Lung (tissue), 12 donors: ENCODE results near the gene SWAP70. TPM values are rescaled to one million over a fixed set of nuclear protein-coding genes. Genes with fewer than 3 reads are reported as not detected.

Source experiments
- ATAC-seq: fragments of 200-7000 bp; cut with Tn5 transposase; one replicate; pipeline ENCODE4 v1.9.1; 2020; ENCODE audit warnings: moderate number of reproducible peaks; ENCODE audit not compliant: insufficient read depth, low FRiP score
- DNase-seq, 3 donors: peaks; one replicate each; pipeline ENCODE4 v3.0.0-alpha.2; 2013 to 2017
- H3K27ac ChIP-seq, 2 donors: one replicate each; pipeline ENCODE4 v1.5.1; 2013; ENCODE audit warnings: mild to moderate bottlenecking in 2 of 2, moderate library complexity in 2 of 2, control low read depth in 1 of 2, inconsistent platforms in 1 of 2, low read depth in 1 of 2, low read length in 1 of 2
- H3K27me3 ChIP-seq, 3 donors: one replicate each; pipeline ENCODE4 v1.5.1; 2013; ENCODE audit warnings: low read length in 2 of 3; ENCODE audit not compliant: control insufficient read depth in 3 of 3, insufficient read depth in 3 of 3
- H3K36me3 ChIP-seq, 4 donors: one replicate each; pipeline ENCODE4 v1.5.1; 2013; ENCODE audit warnings: low read length in 4 of 4, mild to moderate bottlenecking in 1 of 4, moderate library complexity in 1 of 4; ENCODE audit not compliant: control insufficient read depth in 4 of 4, insufficient read depth in 4 of 4
- H3K4me1 ChIP-seq, 5 donors: one replicate each; pipeline ENCODE4 v1.5.1; 2013; ENCODE audit warnings: low read length in 5 of 5, mild to moderate bottlenecking in 2 of 5, moderate library complexity in 1 of 5; ENCODE audit not compliant: control insufficient read depth in 5 of 5, insufficient read depth in 5 of 5
- H3K4me3 ChIP-seq: one replicate; pipeline ENCODE4 v1.5.1; 2013; ENCODE audit warnings: mild to moderate bottlenecking, control low read depth, moderate library complexity
- H3K9ac ChIP-seq, 2 donors: one replicate each; pipeline ENCODE4 v1.5.1; 2013; ENCODE audit warnings: low read length in 2 of 2, control low read depth in 1 of 2; ENCODE audit not compliant: insufficient read depth in 1 of 2
- H3K9me3 ChIP-seq, 4 donors: one replicate each; pipeline ENCODE4 v1.5.1; 2013; ENCODE audit warnings: low read length in 3 of 4, mild to moderate bottlenecking in 1 of 4, moderate library complexity in 1 of 4; ENCODE audit not compliant: control insufficient read depth in 4 of 4, insufficient read depth in 3 of 4
- CTCF ChIP-seq: IDR thresholded peaks from 2 replicates; pipeline ENCODE4 v1.5.1; 2012; ENCODE audit warnings: mild to moderate bottlenecking; ENCODE audit errors: control extremely low read depth, extremely low read depth
- WGBS, 2 donors: extraction: QIAGEN DNeasy Blood & Tissue Kit; methylation state at CpG; one replicate each; pipeline ENCODE4 v1.1.7; 2013; 5-methylcytosine and 5-hydroxymethylcytosine counted together
- polyA plus RNA-seq, 2 donors: library from polyadenylated mRNA; stranded (reverse); fragments of 200-250 nt; gene quantifications; one replicate each; pipeline ENCODE4 v1.2.1, GENCODE V29; 2013
- total RNA-seq, 2 donors: library from RNA; depleted of rRNA in 1 of 2; stranded (reverse); fragments of >200 nt in 1 of 2; gene quantifications; one replicate each; pipeline ENCODE4 v1.2.1, GENCODE V29; 2014 to 2021
- donor health status: control.
- donor health status: control.
- donor health status: Bipolar disorder and iron deficiency.
- donor health status: healthy.
- donor health status: DM: yes; HTN: yes; CAD: no.

Gene SWAP70
- total and polyA plus RNA-seq, 4 donors: 14.9 to 44.8 (median 35.9) TPM

GRCh38 chr11:9636691-9637090, 27.2 kb upstream of the SWAP70 start:
- WGBS, 2 donors: 99 to 100% methylated on average over 1 of the region's 1 CpG
- ATAC-seq (no peak), DNase-seq (no peak)
- no peak for TF ChIP-seq CTCF
- no peaks in the 10 kb centered on the region for H3K36me3 ChIP-seq
- H3K4me1 ChIP-seq: peaks cover 0 to 7% (median 0%) of the 10 kb centered on the region in 5 donors
- no peak overlapping the region for H3K4me3 ChIP-seq
- H3K9ac ChIP-seq: no peak overlapping the region
- H3K27ac ChIP-seq: no peak overlapping the region
- no peaks in the 10 kb centered on the region for H3K9me3 ChIP-seq
- no peaks in the 10 kb centered on the region for H3K27me3 ChIP-seq

- DNase-seq: no peak
- no peak overlapping the region for H3K9ac ChIP-seq
- no peak for TF ChIP-seq CTCF
- H3K4me3 ChIP-seq: no peak overlapping the region
- H3K27me3 ChIP-seq: no peaks in the 10 kb centered on the region
- H3K4me1 ChIP-seq: peaks cover 0 to 8% (median 0%) of the 10 kb centered on the region in 5 donors
- 22 to 47% methylated on average over 5 of the region's 5 CpGs for WGBS, 2 donors
- peak; percentile 27 for ATAC-seq
- H3K27ac ChIP-seq: peak overlapping the region in 1 of 2 donors; percentile 64
- H3K9me3 ChIP-seq: no peaks in the 10 kb centered on the region
- no peaks in the 10 kb centered on the region for H3K36me3 ChIP-seq
Measured at GRCh38 chr11:9639099-9639498, 24.8 kb upstream of the SWAP70 start.

- peaks cover 0 to 8% (median 0%) of the 10 kb centered on the region in 5 donors for H3K4me1 ChIP-seq
- no peak overlapping the region for H3K27ac ChIP-seq
- no peak for TF ChIP-seq CTCF
- no peak overlapping the region for H3K4me3 ChIP-seq
- no peak overlapping the region for H3K9ac ChIP-seq
- H3K27me3 ChIP-seq: no peaks in the 10 kb centered on the region
- 31 to 52% methylated on average over 4 of the region's 4 CpGs for WGBS, 2 donors
- no peaks in the 10 kb centered on the region for H3K9me3 ChIP-seq
- H3K36me3 ChIP-seq: no peaks in the 10 kb centered on the region
- no peak for DNase-seq
- ATAC-seq: peak; percentile 72
Measured at GRCh38 chr11:9639985-9640384, 23.9 kb upstream of the SWAP70 start.

GRCh38 chr11:9642894-9643293, 21.0 kb upstream of the SWAP70 start:
- peaks cover 0 to 9% (median 0%) of the 10 kb centered on the region in 5 donors for H3K4me1 ChIP-seq
- no peak overlapping the region for H3K27ac ChIP-seq
- no peaks in the 10 kb centered on the region for H3K27me3 ChIP-seq
- no peak for TF ChIP-seq CTCF
- H3K36me3 ChIP-seq: no peaks in the 10 kb centered on the region
- no peak overlapping the region for H3K9ac ChIP-seq
- DNase-seq: no peak
- no peak for ATAC-seq
- no peak overlapping the region for H3K4me3 ChIP-seq
- WGBS, 2 donors: 51 to 56% methylated on average over 2 of the region's 2 CpGs
- H3K9me3 ChIP-seq: no peaks in the 10 kb centered on the region
